Measurements from ENCODE around the gene ZNF385B. TPM values are rescaled to one million over a fixed set of nuclear protein-coding genes. Genes with fewer than 3 reads are reported as not detected.

Gene ZNF385B
- total and polyA plus RNA-seq, 12 donors: 2.0 to 15.3 (median 8.4) TPM

DNA sequence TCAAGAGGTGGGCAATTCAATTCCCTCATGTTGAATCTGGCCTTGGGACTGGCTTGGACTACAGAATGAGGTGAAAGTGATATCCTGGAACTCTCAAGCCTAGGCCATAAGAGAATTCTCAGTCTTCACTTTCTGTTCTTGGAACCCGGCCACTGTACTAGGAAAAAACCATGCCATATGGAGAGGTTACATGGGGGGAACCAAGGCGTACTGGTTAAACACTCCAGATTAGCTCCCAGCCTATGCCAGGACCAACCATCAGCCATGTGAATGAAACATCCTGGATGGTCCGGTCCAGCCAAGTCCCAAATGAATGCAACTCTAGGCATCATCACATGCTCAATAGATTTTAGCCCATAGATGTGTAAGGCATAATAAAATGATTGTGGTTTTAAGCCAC is 56.4 kb downstream of the ZNF385B start:
- Histone ChIP-seq H3K4me3 (no peak overlapping the region), H3K9me3 (replicated peaks in 1 of 3) (no peaks in the 10 kb centered on the region), H3K27ac (no peak overlapping the region), H3K4me1 (replicated peaks in 1 of 2) (no peaks in the 10 kb centered on the region), H3K36me3 (replicated peaks in 1 of 2) (no peaks in the 10 kb centered on the region), H3K27me3 (no peaks in the 10 kb centered on the region)
- intact Hi-C loops (cut with DNase I): no loop called here
- TF ChIP-seq POLR2A (IDR thresholded peaks at IDR 0.05) (no peak), CTCF (IDR thresholded peaks at IDR 0.05) (no peak)
- 88 to 96% (median 92%) methylated on average over 3 of the region's 3 CpGs for WGBS, 4 donors
- DNase-seq: no peak

DNA sequence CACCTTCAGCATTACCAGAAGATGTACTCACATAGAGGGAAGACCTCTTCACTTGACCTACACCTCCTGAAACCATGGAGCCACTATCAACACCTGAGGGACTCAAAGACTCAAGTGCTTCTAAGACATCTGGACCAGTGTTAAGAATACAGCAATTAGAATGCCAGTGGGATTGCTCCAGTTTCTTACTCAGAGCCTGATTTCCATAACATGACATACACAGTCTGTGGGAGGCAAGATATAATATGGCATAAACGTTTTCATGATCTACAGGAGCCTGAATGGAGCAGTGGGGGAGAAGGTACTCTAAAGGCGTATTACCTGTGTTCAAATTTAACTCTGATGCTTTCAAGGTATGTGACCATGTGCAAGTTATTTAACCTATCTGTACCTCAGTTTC is 57.2 kb downstream of the ZNF385B start:
- no peaks in the 10 kb centered on the region for H3K9me3 ChIP-seq (replicated peaks in 1 of 3)
- TF ChIP-seq CTCF (IDR thresholded peaks at IDR 0.05) (no peak), POLR2A (IDR thresholded peaks at IDR 0.05) (no peak)
- no peak overlapping the region for H3K4me3 ChIP-seq
- DNase-seq: no peak
- H3K4me1 ChIP-seq (replicated peaks in 1 of 2): no peaks in the 10 kb centered on the region
- WGBS, 4 donors: 54 to 61% (median 60%) methylated on average over 2 of the region's 2 CpGs
- no peaks in the 10 kb centered on the region for H3K36me3 ChIP-seq (replicated peaks in 1 of 2)
- intact Hi-C loops (cut with DNase I): no loop called here
- H3K27me3 ChIP-seq: no peaks in the 10 kb centered on the region
- no peak overlapping the region for H3K27ac ChIP-seq

GRCh38 chr2:179802051-179802882 is 59.1 kb downstream of the ZNF385B start:
- TF ChIP-seq CTCF (IDR thresholded peaks at IDR 0.05) (no peak), POLR2A (IDR thresholded peaks at IDR 0.05) (no peak)
- intact Hi-C loops (cut with DNase I): no loop called here
- H3K4me3 ChIP-seq: no peak overlapping the region
- H3K4me1 ChIP-seq (replicated peaks in 1 of 2): no peaks in the 10 kb centered on the region
- H3K9me3 ChIP-seq (replicated peaks in 1 of 3): no peaks in the 10 kb centered on the region
- no peak overlapping the region for H3K27ac ChIP-seq
- H3K27me3 ChIP-seq: no peaks in the 10 kb centered on the region
- 68 to 72% (median 71%) methylated on average over 2 of the region's 2 CpGs for WGBS, 4 donors
- H3K36me3 ChIP-seq (replicated peaks in 1 of 2): no peaks in the 10 kb centered on the region
- DNase-seq: no peak

DNA sequence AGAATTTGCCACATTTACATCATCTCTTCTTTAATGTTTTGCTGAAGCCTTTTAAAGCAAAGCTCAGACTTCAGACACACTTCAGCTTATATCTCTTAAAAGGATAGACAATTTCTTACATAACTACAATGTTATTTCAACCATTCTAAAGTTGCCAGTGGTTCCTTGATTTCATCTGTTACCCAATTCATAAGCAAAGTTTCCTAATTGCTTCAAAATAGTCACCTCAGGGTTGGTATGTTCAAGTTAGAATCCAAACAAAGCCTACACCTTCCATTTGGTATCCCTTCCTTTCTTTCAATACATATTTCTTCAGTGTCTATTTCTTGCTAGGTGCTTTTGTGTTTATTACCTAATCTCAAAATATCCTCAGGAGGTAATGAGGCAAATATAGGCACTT is 60.6 kb downstream of the ZNF385B start:
- no peaks in the 10 kb centered on the region for H3K4me1 ChIP-seq (replicated peaks in 1 of 2)
- no peak overlapping the region for H3K4me3 ChIP-seq
- H3K36me3 ChIP-seq (replicated peaks in 1 of 2): no peaks in the 10 kb centered on the region
- no peaks in the 10 kb centered on the region for H3K9me3 ChIP-seq (replicated peaks in 1 of 3)
- intact Hi-C loops (cut with DNase I): no loop called here
- TF ChIP-seq CTCF (IDR thresholded peaks at IDR 0.05) (no peak), POLR2A (IDR thresholded peaks at IDR 0.05) (no peak)
- no peak for DNase-seq
- H3K27me3 ChIP-seq: no peaks in the 10 kb centered on the region
- H3K27ac ChIP-seq: no peak overlapping the region

Measured in adrenal gland (tissue), 12 donors.